Fibroblast of mammary gland (primary cell): ENCODE data around the gene PKN1.

ENCODE experiments used
- DNase-seq: peaks from one replicate; pipeline ENCODE4 v3.0.0-alpha.2; 2010; ENCODE audit warnings: low read depth
- H3K4me3 ChIP-seq: 2 replicates; pipeline ENCODE4 v1.5.1; 2011; ENCODE audit warnings: low read depth, mild to moderate bottlenecking, low read length, moderate library complexity; ENCODE audit not compliant: control insufficient read depth
- TF ChIP-seq, protein P1 (sequence below): conservative IDR thresholded peaks from 2 replicates; pipeline ENCODE4 v1.5.1; 2011; ENCODE audit warnings: low read depth, low read length, inconsistent platforms; ENCODE audit not compliant: control insufficient read depth, insufficient read depth

PKN1 gene

DNA sequence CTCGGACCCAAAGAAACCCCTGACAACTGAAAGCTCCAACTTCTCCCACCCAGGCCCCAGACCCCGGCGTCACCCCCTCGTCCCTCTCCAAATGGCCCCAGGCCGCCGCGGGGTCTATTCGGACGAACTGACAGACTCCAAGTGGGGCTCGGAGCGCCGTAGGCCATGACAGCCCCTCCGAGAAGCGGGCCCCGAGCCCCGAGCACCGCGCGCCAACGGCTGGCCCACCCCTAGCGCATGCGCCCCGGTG is 14.3 kb upstream of the PKN1 start:
- TF ChIP-seq, protein P1, sequence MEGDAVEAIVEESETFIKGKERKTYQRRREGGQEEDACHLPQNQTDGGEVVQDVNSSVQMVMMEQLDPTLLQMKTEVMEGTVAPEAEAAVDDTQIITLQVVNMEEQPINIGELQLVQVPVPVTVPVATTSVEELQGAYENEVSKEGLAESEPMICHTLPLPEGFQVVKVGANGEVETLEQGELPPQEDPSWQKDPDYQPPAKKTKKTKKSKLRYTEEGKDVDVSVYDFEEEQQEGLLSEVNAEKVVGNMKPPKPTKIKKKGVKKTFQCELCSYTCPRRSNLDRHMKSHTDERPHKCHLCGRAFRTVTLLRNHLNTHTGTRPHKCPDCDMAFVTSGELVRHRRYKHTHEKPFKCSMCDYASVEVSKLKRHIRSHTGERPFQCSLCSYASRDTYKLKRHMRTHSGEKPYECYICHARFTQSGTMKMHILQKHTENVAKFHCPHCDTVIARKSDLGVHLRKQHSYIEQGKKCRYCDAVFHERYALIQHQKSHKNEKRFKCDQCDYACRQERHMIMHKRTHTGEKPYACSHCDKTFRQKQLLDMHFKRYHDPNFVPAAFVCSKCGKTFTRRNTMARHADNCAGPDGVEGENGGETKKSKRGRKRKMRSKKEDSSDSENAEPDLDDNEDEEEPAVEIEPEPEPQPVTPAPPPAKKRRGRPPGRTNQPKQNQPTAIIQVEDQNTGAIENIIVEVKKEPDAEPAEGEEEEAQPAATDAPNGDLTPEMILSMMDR, result no peak
- peak overlapping the region; percentile 94 for H3K4me3 ChIP-seq
- DNase-seq, result no peak

DNA sequence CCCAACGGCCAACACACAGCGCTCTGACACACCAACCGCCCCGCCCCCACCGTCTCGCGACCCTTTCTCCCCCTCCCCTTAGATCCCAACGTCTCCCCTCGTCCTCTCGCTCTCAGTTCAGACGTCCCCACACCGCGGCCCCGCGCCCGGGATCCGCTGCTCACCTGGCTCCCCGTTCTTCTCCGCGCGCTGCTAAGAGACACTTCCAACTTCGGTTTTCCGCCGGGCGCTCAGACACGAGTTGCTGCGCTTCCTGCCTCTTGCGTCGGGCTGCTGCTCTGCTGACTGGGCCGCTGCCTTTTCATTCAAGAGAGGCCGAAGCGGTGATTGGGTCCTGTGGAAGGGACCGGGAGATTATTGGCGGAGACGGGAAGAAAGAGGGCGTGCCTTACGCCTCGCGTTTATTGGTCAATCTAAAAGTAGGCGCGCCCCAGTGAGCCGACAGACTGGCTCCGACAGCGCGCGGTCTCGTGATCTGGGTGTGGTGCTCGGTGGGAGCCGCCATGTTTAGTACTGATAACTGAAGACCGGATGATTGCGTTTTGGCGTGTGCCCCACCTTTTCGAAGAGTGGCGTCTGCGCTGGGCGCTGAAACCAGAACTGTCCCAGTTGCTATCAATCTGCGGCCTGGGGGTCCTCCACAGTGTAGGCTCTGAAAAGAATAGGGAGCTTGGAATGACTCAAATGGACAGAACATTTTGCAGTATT is 13.8 kb upstream of the PKN1 start, which contains the start of gene DDX39A:
Gene DDX39A (minus strand): TSS at position 236 of the 708 bp plus-strand sequence. CDS start 6,121 bp downstream, outside the sequence.
- peak within 1 kb of the TSS; percentile 94 for H3K4me3 ChIP-seq
- TF ChIP-seq, protein P1, result no peak
- peak; percentile 99 for DNase-seq

DNA sequence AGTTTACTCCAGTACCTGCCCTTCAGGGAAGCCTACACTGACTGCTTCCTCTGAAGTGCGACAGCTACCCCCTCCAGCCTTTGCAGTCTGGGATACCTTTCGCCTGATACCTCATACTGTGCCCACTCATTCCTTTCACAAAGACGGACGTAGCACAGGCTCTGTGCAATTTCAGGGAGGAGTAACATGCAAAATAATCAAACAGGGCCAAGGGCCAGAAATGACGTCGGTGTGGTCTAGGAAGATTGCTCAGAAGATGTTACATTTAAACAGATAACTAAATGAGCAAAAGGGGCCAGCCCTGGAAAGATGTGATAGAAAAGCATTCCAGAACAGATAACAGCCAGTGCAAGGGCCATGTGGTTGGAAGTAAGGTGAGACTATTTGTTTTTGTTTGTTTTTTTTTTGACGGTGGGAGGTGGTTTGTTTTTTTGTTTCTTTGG is 7.4 kb upstream of the PKN1 start:
- no peak overlapping the region for H3K4me3 ChIP-seq
- peak; percentile 85 for DNase-seq
- TF ChIP-seq, protein P1, result no peak

DNA sequence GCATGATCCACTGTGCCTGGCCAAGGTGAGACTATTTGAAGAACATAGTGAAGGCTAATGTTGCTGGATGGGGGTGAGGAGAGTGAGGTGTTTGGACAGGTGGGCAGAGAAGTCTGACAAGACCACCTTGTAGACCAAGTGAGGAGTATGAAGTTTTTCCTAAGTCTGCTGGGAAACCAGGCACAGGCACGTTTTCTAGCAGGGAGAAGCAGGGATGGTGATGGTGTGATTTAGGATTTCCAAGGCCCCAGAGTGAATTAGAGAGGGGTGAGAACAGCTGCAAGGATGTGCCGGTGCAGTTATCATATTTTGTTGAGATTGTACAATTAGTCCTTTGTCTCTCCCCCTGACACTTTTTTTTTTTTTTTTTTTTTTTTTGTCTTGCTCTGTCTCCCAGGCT is 5.6 kb upstream of the PKN1 start:
- no peak overlapping the region for H3K4me3 ChIP-seq
- no peak for DNase-seq
- TF ChIP-seq, protein P1, result no peak

DNA sequence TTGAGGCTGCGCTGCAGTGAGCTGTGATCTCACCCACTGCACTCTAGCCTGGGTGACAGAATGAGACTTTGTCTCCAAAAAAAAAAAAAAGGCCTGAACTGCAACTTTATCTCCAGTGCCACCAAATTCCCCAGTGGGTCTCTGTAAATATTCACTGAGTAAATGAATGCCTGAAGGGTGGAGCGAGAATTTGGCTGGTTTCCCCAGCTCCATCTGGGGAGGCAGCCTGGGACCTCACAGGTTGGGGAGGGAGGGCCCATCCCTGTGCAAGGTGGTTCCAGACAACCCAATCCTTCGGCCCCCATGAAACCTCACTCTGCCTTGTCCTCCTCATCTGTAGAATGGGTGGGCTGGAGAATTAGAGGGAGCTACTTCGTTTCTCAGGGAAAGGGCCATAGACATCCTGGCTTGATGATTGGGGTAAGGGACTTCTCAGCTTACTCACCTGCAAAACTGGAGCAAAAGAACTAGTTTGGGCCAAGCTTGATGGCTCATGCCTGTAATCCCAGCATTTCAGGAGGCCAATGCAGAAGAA is 4.2 kb upstream of the PKN1 start:
- H3K4me3 ChIP-seq, result no peak overlapping the region
- DNase-seq, result no peak
- TF ChIP-seq, protein P1, result no peak

DNA sequence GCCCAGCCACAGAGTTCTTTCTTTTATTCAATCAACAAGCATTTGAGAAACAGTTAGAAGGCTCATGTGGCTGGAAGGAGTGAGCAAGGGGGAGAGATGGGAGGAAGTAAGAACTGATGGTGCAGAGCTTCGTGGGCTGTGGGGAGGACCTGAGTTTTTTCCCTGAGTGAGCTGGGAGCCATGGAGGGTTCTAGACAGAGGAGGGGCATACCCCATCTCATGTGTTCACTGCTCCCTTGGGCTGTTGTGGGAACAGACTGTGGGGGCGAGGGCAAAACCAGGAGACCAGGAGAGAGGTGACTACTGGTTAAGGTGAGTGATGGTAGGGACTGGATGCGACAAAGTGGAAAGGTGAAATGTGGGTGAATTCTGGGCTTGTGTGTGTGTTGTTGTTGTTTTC is 2.4 kb upstream of the PKN1 start:
- TF ChIP-seq, protein P1, result no peak
- DNase-seq, result no peak
- H3K4me3 ChIP-seq, result no peak overlapping the region
